ENCODE measurements around the gene FLNA.
"Not testable (repeated sequence)": the region's sequence is repeated elsewhere in the genome, so short reads cannot be mapped to it uniquely, and the experiment has no call there.

Gene FLNA

GRCh38 chrX:154303476-154303875 is 71.0 kb downstream of the FLNA start:
- TF ChIP-seq CTCF (IDR thresholded peaks at IDR 0.05; ENCODE audit: low read depth, low read length, missing control alignments): no peak
- no peak overlapping the region for H3K4me3 ChIP-seq (replicated peaks; ENCODE audit: low read depth, low read length)
- DNase-seq (ENCODE audit: extremely low read depth, low read depth): no peak

- not testable (repeated sequence) for H3K4me3 ChIP-seq (replicated peaks; ENCODE audit: low read depth, low read length); DNase-seq (ENCODE audit: extremely low read depth, low read depth)
Observed at GRCh38 chrX:154302998-154303397, 71.4 kb downstream of the FLNA start.

GRCh38 chrX:154300816-154301215 is 73.6 kb downstream of the FLNA start:
- no peak for DNase-seq (ENCODE audit: extremely low read depth, low read depth)
- no peak for TF ChIP-seq CTCF (IDR thresholded peaks at IDR 0.05; ENCODE audit: low read depth, low read length, missing control alignments)
- no peak overlapping the region for H3K4me3 ChIP-seq (replicated peaks; ENCODE audit: low read depth, low read length)
